ENCODE results near the gene ADARB2. TPM values are rescaled to one million over a fixed set of nuclear protein-coding genes. Genes with fewer than 3 reads are reported as not detected.

The ADARB2 gene
- total RNA-seq, 1 donor from 2014 or later: 1.8 TPM

GRCh38 chr10:1607466-1607865 is 129.9 kb downstream of the ADARB2 start:
- no peaks in the 10 kb centered on the region for H3K36me3 Mint-ChIP-seq (ENCODE audit: low read depth)
- TF ChIP-seq, protein P1, sequence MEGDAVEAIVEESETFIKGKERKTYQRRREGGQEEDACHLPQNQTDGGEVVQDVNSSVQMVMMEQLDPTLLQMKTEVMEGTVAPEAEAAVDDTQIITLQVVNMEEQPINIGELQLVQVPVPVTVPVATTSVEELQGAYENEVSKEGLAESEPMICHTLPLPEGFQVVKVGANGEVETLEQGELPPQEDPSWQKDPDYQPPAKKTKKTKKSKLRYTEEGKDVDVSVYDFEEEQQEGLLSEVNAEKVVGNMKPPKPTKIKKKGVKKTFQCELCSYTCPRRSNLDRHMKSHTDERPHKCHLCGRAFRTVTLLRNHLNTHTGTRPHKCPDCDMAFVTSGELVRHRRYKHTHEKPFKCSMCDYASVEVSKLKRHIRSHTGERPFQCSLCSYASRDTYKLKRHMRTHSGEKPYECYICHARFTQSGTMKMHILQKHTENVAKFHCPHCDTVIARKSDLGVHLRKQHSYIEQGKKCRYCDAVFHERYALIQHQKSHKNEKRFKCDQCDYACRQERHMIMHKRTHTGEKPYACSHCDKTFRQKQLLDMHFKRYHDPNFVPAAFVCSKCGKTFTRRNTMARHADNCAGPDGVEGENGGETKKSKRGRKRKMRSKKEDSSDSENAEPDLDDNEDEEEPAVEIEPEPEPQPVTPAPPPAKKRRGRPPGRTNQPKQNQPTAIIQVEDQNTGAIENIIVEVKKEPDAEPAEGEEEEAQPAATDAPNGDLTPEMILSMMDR (conservative IDR thresholded peaks at IDR 0.05): no peak
- peaks cover 32% of the 10 kb centered on the region for H3K4me1 Mint-ChIP-seq
- H3K27ac Mint-ChIP-seq (ENCODE audit: unreplicated experiment): peak overlapping the region; percentile 27
- no peak for DNase-seq (ENCODE audit: low read depth, low spot score)
- H3K9me3 Mint-ChIP-seq: no peaks in the 10 kb centered on the region
- no peak overlapping the region for H3K4me3 Mint-ChIP-seq
- peaks cover 5% of the 10 kb centered on the region for H3K27me3 Mint-ChIP-seq (ENCODE audit: low read depth)

DNA sequence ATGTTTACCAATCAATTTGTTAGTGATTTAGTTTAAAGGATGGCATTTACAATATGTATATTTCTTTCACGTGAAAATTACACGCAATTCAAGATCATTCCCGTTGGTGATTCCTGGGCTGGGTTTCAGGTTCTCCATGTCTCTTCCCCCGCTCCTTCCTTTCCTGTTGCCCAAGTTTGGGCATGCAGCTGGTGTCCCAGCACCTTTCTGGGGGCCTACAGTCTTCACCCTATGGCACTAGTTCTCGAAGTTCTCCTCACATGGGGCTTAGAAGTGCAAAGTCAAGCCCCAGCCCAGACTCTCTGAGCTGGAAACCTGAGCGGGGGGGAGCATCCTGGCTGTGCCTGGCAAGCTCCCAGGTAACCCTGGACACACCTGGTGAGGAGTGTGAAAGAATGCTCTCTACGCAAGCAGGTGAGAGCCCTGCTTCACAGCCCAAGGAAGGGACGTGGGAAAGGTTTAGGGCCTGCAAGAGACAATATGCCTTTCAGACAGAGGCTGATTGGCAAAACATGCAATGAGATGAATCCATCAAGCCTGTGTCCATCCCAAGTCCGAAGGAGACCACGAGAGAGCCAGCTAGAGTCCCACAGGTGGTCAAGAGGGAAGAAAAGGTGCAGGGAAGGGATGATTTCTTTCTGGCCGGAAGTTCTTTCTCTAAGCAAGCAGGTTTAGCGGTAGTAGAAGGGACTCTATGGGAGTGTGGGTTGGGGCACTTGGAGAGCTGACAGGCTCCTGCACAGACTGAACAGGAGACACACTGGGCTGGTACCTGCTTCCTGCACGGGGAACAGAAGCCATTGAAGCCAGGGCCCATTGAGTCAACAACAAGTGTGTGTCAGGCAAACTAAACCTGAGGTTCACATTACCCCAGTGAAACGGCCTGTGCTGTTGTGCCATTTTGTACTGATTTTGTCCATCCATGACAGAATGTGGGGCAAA is 131.1 kb downstream of the ADARB2 start:
- no peaks in the 10 kb centered on the region for H3K36me3 Mint-ChIP-seq (ENCODE audit: low read depth)
- H3K4me1 Mint-ChIP-seq: peaks cover 20% of the 10 kb centered on the region
- no peak for DNase-seq (ENCODE audit: low read depth, low spot score)
- no peak overlapping the region for H3K27ac Mint-ChIP-seq (ENCODE audit: unreplicated experiment)
- H3K27me3 Mint-ChIP-seq (ENCODE audit: low read depth): peaks cover 5% of the 10 kb centered on the region
- H3K4me3 Mint-ChIP-seq: no peak overlapping the region
- TF ChIP-seq, protein P1 (conservative IDR thresholded peaks at IDR 0.05): no peak
- H3K9me3 Mint-ChIP-seq: no peaks in the 10 kb centered on the region

DNA sequence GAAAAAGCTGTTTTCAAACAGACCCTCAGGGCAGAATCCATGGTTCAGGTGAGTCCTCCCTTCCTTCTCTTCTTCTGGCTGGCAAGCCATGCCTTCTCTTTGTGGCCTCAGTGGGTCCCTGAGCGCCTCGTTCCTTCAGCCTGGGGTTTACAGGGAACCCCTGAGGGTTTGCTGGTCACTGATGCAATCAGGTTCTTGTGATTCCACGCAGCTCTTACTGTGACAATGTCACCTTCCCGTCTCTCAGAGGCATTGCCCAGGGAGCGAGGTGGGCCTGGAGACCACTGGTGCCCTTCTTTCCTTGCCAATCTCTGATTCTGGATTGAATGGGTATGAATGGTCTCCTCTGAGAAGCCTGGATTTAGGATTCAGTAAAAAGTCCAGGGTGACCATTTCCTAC is 132.2 kb downstream of the ADARB2 start:
- H3K27ac Mint-ChIP-seq (ENCODE audit: unreplicated experiment): no peak overlapping the region
- no peak for DNase-seq (ENCODE audit: low read depth, low spot score)

GRCh38 chr10:1604246-1604645 is 133.1 kb downstream of the ADARB2 start:
- no peak overlapping the region for H3K4me3 Mint-ChIP-seq
- no peak overlapping the region for H3K27ac Mint-ChIP-seq (ENCODE audit: unreplicated experiment)
- peaks cover 5% of the 10 kb centered on the region for H3K27me3 Mint-ChIP-seq (ENCODE audit: low read depth)
- H3K36me3 Mint-ChIP-seq (ENCODE audit: low read depth): no peaks in the 10 kb centered on the region
- no peaks in the 10 kb centered on the region for H3K9me3 Mint-ChIP-seq
- no peak for DNase-seq (ENCODE audit: low read depth, low spot score)
- peaks cover 15% of the 10 kb centered on the region for H3K4me1 Mint-ChIP-seq
- TF ChIP-seq, protein P1 (conservative IDR thresholded peaks at IDR 0.05): no peak

More for the DNA sequence above, 132.2 kb downstream of the ADARB2 start:
- Mint-ChIP-seq H3K4me1 (peaks cover 19% of the 10 kb centered on the region), H3K9me3 (no peaks in the 10 kb centered on the region), H3K36me3 (ENCODE audit: low read depth) (no peaks in the 10 kb centered on the region), H3K27me3 (ENCODE audit: low read depth) (peaks cover 5% of the 10 kb centered on the region), H3K4me3 (no peak overlapping the region)
- TF ChIP-seq, protein P1 (conservative IDR thresholded peaks at IDR 0.05): no peak

DNA sequence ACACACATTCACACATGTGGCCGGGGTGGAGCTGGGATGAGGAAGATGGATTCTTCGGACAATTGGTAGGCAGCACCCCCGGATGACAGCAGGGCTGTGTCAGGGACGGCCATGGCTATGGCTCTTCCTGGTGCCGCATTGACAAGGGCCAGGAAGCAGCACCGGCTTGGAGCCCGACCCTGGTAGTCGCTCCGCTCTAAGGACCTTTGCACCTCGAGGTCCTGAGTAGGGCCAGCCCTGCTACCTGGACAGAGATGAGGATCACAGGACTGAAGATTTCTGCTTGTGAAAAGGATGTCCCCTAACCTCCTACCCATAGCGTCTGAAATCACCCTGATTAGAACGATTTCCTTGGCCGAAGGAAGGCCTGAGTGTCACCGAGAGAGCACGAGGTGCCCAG is 134.1 kb downstream of the ADARB2 start:
- TF ChIP-seq, protein P1 (conservative IDR thresholded peaks at IDR 0.05): no peak
- no peaks in the 10 kb centered on the region for H3K9me3 Mint-ChIP-seq
- no peak for DNase-seq (ENCODE audit: low read depth, low spot score)
- H3K27me3 Mint-ChIP-seq (ENCODE audit: low read depth): peaks cover 3% of the 10 kb centered on the region
- H3K4me1 Mint-ChIP-seq: peaks cover 5% of the 10 kb centered on the region
- H3K4me3 Mint-ChIP-seq: no peak overlapping the region
- H3K27ac Mint-ChIP-seq (ENCODE audit: unreplicated experiment): peak overlapping the region; percentile 4
- no peaks in the 10 kb centered on the region for H3K36me3 Mint-ChIP-seq (ENCODE audit: low read depth)
